Measurements from ENCODE around the gene APOBEC3B.

DNA sequence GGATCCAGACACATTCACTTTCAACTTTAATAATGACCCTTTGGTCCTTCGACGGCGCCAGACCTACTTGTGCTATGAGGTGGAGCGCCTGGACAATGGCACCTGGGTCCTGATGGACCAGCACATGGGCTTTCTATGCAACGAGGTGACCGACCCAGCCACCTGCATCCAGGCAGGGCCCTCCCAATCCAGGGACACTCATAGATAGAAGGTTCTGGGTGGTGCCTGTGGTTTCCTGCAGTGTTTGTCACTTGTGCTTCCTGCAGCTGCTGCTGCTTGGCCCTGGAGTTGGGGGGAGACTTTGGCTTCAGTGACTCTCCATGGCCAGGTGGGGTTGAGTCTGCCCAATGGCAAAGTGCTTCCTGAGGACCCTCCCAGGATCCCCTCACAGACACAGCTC lies 7.3 kb downstream of the APOBEC3B start:
- TF ChIP-seq CTCF (conservative IDR thresholded peaks at IDR 0.05): no peak
- no peak for TF ChIP-seq ZFX (IDR thresholded peaks at IDR 0.05)

Measured in C4-2B (cell line).